Loucy (cell line): ENCODE measurements around the gene PRMT3.

Experiments
- H2AFZ ChIP-seq: fragments of 200-600 bp; sonication (generic); 2 replicates; pipeline ENCODE4 v1.6.0; 2016; ENCODE audit warnings: antibody characterized with exemption, mild to moderate bottlenecking, low read length, moderate library complexity
- H3F3A ChIP-seq: fragments of 200-600 bp; 2 replicates; pipeline ENCODE4 v1.6.0; 2016; ENCODE audit warnings: antibody characterized with exemption, low read depth, mild to moderate bottlenecking
- H3K27me3 ChIP-seq: fragments of 200-600 bp; sonication (generic); 2 replicates; pipeline ENCODE4 v1.6.1; 2014; ENCODE audit warnings: low read length, mild to moderate bottlenecking; ENCODE audit not compliant: insufficient read depth, poor library complexity, severe bottlenecking
- H3K36me3 ChIP-seq: fragments of 200-600 bp; sonication (generic); 2 replicates; pipeline ENCODE4 v1.6.1; 2016; ENCODE audit warnings: low read length; ENCODE audit not compliant: insufficient read depth
- H3K4me1 ChIP-seq: fragments of 200-600 bp; sonication (generic); 2 replicates; pipeline ENCODE4 v1.5.1; 2014; ENCODE audit warnings: low read length, mild to moderate bottlenecking; ENCODE audit not compliant: insufficient read depth, poor library complexity, severe bottlenecking
- H3K4me2 ChIP-seq: fragments of 200-600 bp; sonication (generic); 2 replicates; pipeline ENCODE4 v1.6.0; 2014; ENCODE audit warnings: antibody characterized with exemption, low read length, low read depth, mild to moderate bottlenecking; ENCODE audit not compliant: poor library complexity, severe bottlenecking
- H3K4me3 ChIP-seq: fragments of 200-600 bp; sonication (generic); 2 replicates; pipeline ENCODE4 v1.5.1; 2014; ENCODE audit warnings: low read length, mild to moderate bottlenecking, mixed read lengths; ENCODE audit not compliant: poor library complexity, severe bottlenecking
- H3K79me2 ChIP-seq: fragments of 200-600 bp; sonication (generic); 2 replicates; pipeline ENCODE4 v1.6.1; 2014; ENCODE audit warnings: low read length; ENCODE audit not compliant: insufficient read depth
- H3K9ac ChIP-seq: fragments of 200-600 bp; sonication (generic); 2 replicates; pipeline ENCODE4 v1.6.0; 2014; ENCODE audit warnings: mild to moderate bottlenecking, low read depth, low read length, moderate library complexity; ENCODE audit not compliant: poor library complexity, severe bottlenecking
- H3K9me2 ChIP-seq: fragments of 200-600 bp; sonication (generic); replicated peaks from 2 replicates; pipeline ENCODE4 v1.6.1; 2016; ENCODE audit warnings: low read depth, low read length, mixed read lengths
- H3K9me3 ChIP-seq: fragments of 200-600 bp; sonication (generic); 2 replicates; pipeline ENCODE4 v1.6.1; 2014; ENCODE audit warnings: mild to moderate bottlenecking, antibody characterized with exemption, low read length, low read depth; ENCODE audit not compliant: insufficient read depth
- H4K20me1 ChIP-seq: fragments of 200-600 bp; sonication (generic); 2 replicates; pipeline ENCODE4 v1.6.0; 2014; ENCODE audit warnings: antibody characterized with exemption, low read length, mild to moderate bottlenecking; ENCODE audit not compliant: insufficient read depth, poor library complexity, severe bottlenecking
- CTCF ChIP-seq: fragments of 200-600 bp; sonication (generic); conservative IDR thresholded peaks from 2 replicates; pipeline ENCODE4 v1.5.1; 2014; ENCODE audit warnings: mild to moderate bottlenecking, antibody characterized with exemption, low read length
- EZH2phosphoT487 ChIP-seq: fragments of 200-600 bp; IDR thresholded peaks from 2 replicates; pipeline ENCODE4 v1.6.1; 2018; ENCODE audit warnings: antibody characterized with exemption, mild to moderate bottlenecking, moderate library complexity, borderline replicate concordance

PRMT3 gene

GRCh38 chr11:20388096-20389055 lies 860 bp downstream of the PRMT3 start:
- H3K9ac ChIP-seq, result peak overlapping the region; percentile 87
- H3K79me2 ChIP-seq, result peaks cover 21% of the 10 kb centered on the region
- no peaks in the 10 kb centered on the region for H3K9me2 ChIP-seq
- no peaks in the 10 kb centered on the region for H3F3A ChIP-seq
- peak overlapping the region; percentile 86 for H2AFZ ChIP-seq
- no peaks in the 10 kb centered on the region for H3K27me3 ChIP-seq
- TF ChIP-seq EZH2phosphoT487, result no peak
- TF ChIP-seq CTCF, result no peak
- no peaks in the 10 kb centered on the region for H4K20me1 ChIP-seq
- peak overlapping the region; percentile 88 for H3K4me3 ChIP-seq
- H3K4me2 ChIP-seq, result peak overlapping the region; percentile 91
- no peaks in the 10 kb centered on the region for H3K36me3 ChIP-seq
- no peaks in the 10 kb centered on the region for H3K9me3 ChIP-seq
- peaks cover 12% of the 10 kb centered on the region for H3K4me1 ChIP-seq

- no peaks in the 10 kb centered on the region for H3K9me2 ChIP-seq
- TF ChIP-seq CTCF (peak; percentile 84), EZH2phosphoT487 (no peak)
These were observed 9.8 kb downstream of the PRMT3 start for GRCh38 chr11:20397281-20397680.

DNA sequence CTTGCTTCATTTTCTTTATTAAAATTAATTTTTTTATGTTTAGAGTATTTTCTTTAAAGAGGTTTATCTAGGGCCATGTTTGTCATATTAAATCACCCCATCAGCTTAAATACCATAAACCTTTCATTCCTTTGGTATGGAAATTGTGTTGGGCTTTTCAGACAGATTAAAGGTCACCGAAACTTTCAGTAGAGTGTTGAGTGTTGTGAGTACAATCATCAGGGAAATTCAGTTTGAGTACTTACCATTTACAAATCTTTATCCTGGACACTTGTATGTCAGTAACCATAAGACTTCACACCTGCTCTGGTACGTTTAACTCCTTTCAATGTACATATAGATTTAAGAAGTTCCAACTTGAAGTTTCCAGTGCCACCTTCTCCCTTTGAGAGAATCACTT lies 12.0 kb downstream of the PRMT3 start:
- Histone ChIP-seq H3K79me2 (no peaks in the 10 kb centered on the region), H3K4me1 (no peaks in the 10 kb centered on the region), H3F3A (no peaks in the 10 kb centered on the region), H3K36me3 (no peaks in the 10 kb centered on the region; the same call in 1 of the 2 replicates), H3K9me3 (no peaks in the 10 kb centered on the region), H3K4me3 (no peak overlapping the region), H2AFZ (no peak overlapping the region), H4K20me1 (no peaks in the 10 kb centered on the region), H3K9ac (no peak overlapping the region), H3K27me3 (no peaks in the 10 kb centered on the region), H3K9me2 (no peaks in the 10 kb centered on the region), H3K4me2 (no peak overlapping the region)
- TF ChIP-seq EZH2phosphoT487 (no peak), CTCF (no peak)

More at GRCh38 chr11:20397281-20397680, 9.8 kb downstream of the PRMT3 start:
- no peak overlapping the region for H3K9ac ChIP-seq
- H3K27me3 ChIP-seq, result no peaks in the 10 kb centered on the region
- no peaks in the 10 kb centered on the region for H4K20me1 ChIP-seq
- no peak overlapping the region for H3K4me3 ChIP-seq
- H3K36me3 ChIP-seq, result no peaks in the 10 kb centered on the region
- H3K4me2 ChIP-seq, result no peak overlapping the region
- no peaks in the 10 kb centered on the region for H3F3A ChIP-seq
- no peaks in the 10 kb centered on the region for H3K9me3 ChIP-seq
- H3K79me2 ChIP-seq, result no peaks in the 10 kb centered on the region
- no peak overlapping the region for H2AFZ ChIP-seq
- H3K4me1 ChIP-seq, result no peaks in the 10 kb centered on the region
